DND-41 (cell line): ENCODE results near the gene TNIP3.

ENCODE experiments used
- CTCF ChIP-seq: IDR thresholded peaks from 2 replicates; pipeline ENCODE4 v1.5.1; 2012; ENCODE audit warnings: borderline replicate concordance, low read length, moderate library complexity, mild to moderate bottlenecking; ENCODE audit not compliant: poor library complexity, severe bottlenecking; ENCODE audit errors: extremely low read depth
- EZH2 ChIP-seq: IDR thresholded peaks from 3 replicates; pipeline ENCODE4 v1.6.1; 2012; ENCODE audit warnings: borderline replicate concordance, low read depth, mild to moderate bottlenecking, moderate library complexity, low read length, inconsistent platforms; ENCODE audit not compliant: severe bottlenecking

DNA sequence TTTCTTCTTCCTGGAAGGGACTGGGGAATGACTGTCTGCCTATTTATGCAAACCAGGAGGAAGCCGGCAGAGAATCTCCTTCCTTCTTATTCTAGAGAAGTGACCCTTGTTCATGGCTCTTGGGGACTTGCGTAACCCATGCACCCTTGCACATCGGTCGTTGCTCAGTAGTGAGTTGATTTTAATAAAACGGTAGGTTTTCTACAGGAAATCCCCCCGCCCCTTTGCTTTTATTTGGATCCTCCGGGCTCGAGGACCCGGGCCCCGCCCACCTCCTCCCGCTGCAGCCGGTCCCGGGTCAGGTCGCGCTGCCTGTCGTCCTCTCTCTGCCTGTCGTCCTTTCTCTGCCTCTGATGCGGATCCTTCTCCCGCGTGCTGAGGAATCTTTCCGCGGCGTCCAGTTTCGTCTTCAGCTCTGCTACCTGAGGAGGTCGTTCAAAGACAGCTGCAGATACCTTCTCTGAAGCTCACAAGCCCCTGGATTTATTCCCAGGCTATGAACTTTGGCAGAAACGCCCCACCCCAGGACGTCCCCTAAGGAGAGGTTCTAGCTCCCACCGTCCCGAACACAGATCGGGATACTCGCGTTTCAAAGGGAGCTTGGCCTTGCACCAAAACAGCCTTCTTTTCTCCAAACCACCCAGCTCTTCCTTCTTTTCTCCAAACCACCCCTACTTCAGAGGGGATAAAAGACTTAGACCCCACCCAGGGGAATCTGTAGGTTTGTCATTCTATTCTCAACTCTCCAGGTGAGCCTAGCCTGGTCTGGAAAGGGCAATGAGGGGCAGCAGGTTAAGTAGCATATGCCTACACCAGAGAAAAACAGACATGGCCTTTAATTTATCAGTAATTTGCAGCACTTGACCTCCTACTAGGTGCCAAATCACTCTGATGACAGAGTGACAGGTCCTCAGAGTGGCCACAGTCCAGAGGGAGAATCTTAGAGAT lies 7.0 kb downstream of the TNIP3 start:
- no peak for TF ChIP-seq CTCF
- TF ChIP-seq EZH2: no peak
